Measurements from ENCODE around the gene POMT2.

DNA sequence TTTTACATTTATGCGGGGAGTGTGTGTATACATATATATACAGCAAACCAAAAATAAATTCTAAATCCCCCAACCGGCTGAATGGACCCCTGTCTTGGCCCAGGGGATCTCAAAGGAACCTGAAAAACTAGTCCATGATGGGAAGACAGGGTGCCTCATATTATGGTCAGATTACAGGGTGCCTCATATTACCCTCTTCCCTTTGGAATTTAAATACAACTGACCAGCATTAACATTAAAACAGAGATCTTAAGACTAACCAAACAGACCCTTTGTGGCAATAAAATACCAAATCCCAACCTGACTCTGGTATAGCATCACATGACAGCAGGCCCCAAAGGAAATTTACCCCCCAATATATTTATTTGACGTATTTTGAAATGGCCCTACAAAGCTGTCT lies 17.2 kb upstream of the POMT2 start:
- TF ChIP-seq, protein P1, sequence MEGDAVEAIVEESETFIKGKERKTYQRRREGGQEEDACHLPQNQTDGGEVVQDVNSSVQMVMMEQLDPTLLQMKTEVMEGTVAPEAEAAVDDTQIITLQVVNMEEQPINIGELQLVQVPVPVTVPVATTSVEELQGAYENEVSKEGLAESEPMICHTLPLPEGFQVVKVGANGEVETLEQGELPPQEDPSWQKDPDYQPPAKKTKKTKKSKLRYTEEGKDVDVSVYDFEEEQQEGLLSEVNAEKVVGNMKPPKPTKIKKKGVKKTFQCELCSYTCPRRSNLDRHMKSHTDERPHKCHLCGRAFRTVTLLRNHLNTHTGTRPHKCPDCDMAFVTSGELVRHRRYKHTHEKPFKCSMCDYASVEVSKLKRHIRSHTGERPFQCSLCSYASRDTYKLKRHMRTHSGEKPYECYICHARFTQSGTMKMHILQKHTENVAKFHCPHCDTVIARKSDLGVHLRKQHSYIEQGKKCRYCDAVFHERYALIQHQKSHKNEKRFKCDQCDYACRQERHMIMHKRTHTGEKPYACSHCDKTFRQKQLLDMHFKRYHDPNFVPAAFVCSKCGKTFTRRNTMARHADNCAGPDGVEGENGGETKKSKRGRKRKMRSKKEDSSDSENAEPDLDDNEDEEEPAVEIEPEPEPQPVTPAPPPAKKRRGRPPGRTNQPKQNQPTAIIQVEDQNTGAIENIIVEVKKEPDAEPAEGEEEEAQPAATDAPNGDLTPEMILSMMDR (IDR thresholded peaks at IDR 0.05), result no peak
- no peak for TF ChIP-seq POLR2A (IDR thresholded peaks at IDR 0.05)

All from heart left ventricle (tissue), 13 donors.